ENCODE results near the gene MTMR12. TPM values are rescaled to one million over a fixed set of nuclear protein-coding genes. Genes with fewer than 3 reads are reported as not detected.
"Not testable (repeated sequence)": the region's sequence is repeated elsewhere in the genome, so short reads cannot be mapped to it uniquely, and the experiment has no call there.

MTMR12 gene
- total and polyA plus RNA-seq, 10 donors = 6.8 to 42.2 (median 27.9) TPM

- peaks cover 0 to 31% (median 25%) of the 10 kb centered on the region in 8 donors for H3K9me3 ChIP-seq
- WGBS, 5 donors = 79 to 89% (median 86%) methylated on average over 7 of the region's 7 CpGs
- DNase-seq = no peak
- H3K4me1 ChIP-seq = no peaks in the 10 kb centered on the region
- intact Hi-C loops (cut with DNase I; ENCODE audit: low total_unique reads) = no loop called here
- no peaks in the 10 kb centered on the region for H3K36me3 ChIP-seq
- no peak overlapping the region for H3K27ac ChIP-seq
- H3K4me3 ChIP-seq = no peak overlapping the region
- no peaks in the 10 kb centered on the region for H3K27me3 ChIP-seq (replicated peaks in 1 of 7)
- TF ChIP-seq, protein P1, sequence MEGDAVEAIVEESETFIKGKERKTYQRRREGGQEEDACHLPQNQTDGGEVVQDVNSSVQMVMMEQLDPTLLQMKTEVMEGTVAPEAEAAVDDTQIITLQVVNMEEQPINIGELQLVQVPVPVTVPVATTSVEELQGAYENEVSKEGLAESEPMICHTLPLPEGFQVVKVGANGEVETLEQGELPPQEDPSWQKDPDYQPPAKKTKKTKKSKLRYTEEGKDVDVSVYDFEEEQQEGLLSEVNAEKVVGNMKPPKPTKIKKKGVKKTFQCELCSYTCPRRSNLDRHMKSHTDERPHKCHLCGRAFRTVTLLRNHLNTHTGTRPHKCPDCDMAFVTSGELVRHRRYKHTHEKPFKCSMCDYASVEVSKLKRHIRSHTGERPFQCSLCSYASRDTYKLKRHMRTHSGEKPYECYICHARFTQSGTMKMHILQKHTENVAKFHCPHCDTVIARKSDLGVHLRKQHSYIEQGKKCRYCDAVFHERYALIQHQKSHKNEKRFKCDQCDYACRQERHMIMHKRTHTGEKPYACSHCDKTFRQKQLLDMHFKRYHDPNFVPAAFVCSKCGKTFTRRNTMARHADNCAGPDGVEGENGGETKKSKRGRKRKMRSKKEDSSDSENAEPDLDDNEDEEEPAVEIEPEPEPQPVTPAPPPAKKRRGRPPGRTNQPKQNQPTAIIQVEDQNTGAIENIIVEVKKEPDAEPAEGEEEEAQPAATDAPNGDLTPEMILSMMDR (IDR thresholded peaks at IDR 0.05 in 8 of 11, conservative IDR thresholded peaks at IDR 0.05 in 3 of 11) = no peak
- TF ChIP-seq POLR2A (IDR thresholded peaks at IDR 0.05) (no peak), POLR2AphosphoS5 (IDR thresholded peaks at IDR 0.05) (no peak)
Measured at GRCh38 chr5:32319392-32319791, 6.7 kb upstream of the MTMR12 start.

GRCh38 chr5:32317041-32317440 is 4.3 kb upstream of the MTMR12 start:
- Histone ChIP-seq H3K4me1 (peaks cover 0 to 11% (median 3%) of the 10 kb centered on the region in 6 donors), H3K27me3 (replicated peaks in 1 of 7) (no peaks in the 10 kb centered on the region), H3K27ac (no peak overlapping the region), H3K9me3 (peaks cover 0 to 16% (median 12%) of the 10 kb centered on the region in 8 donors), H3K36me3 (no peaks in the 10 kb centered on the region), H3K4me3 (no peak overlapping the region)
- intact Hi-C loops (cut with DNase I; ENCODE audit: low total_unique reads) = no loop called here
- TF ChIP-seq, protein P1 (IDR thresholded peaks at IDR 0.05 in 8 of 11, conservative IDR thresholded peaks at IDR 0.05 in 3 of 11) = no peak
- TF ChIP-seq POLR2AphosphoS5 (IDR thresholded peaks at IDR 0.05) = no peak
- no peak for TF ChIP-seq POLR2A (IDR thresholded peaks at IDR 0.05)
- no peak for DNase-seq
- 83 to 100% (median 85%) methylated on average over 2 to 7 of the region's 7 CpGs for WGBS, 5 donors

DNA sequence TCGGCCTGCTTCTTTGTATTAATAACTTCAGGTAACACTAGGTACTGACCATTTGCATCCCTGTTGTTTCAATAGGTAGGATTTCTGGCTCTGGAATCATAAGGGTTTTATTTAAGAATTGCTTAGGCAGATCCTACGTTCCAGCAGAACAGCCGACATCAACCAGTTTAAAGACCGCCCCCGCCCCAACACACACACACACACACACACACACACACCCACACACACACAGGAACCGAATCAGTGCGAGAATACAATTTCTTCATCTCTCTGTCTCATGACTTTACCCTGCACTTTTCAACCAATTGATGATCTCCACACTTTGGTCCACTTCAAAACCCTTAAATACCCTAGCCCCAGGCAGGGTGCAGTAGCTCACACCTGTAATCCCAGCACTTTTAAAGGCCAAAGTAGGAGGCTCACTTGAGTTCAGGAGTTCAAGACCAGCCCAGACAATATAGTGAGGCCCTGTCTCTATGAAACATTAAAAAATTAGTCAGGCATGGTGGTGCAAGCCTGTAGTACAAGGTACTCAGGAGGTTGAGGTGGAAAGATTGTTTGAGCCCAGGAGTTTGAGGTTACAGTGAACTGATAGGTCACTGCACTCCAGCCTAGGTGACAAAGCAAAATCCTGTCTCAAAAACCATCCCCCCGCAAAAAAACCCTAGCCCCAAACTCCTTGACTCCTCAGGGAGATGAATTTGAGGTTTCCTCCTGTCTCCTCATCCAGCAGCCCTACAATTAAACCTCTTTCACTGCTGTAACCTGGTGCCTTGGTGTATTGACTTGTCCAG is 2.7 kb upstream of the MTMR12 start:
- H3K36me3 ChIP-seq = no peaks in the 10 kb centered on the region
- no peaks in the 10 kb centered on the region for H3K9me3 ChIP-seq
- intact Hi-C loops (cut with DNase I; ENCODE audit: low total_unique reads) = no loop called here
- TF ChIP-seq POLR2AphosphoS5 (IDR thresholded peaks at IDR 0.05) (no peak), POLR2A (IDR thresholded peaks at IDR 0.05) (no peak)
- TF ChIP-seq, protein P1 (IDR thresholded peaks at IDR 0.05 in 8 of 11, conservative IDR thresholded peaks at IDR 0.05 in 3 of 11) = no peak
- H3K27me3 ChIP-seq (replicated peaks in 1 of 7) = no peaks in the 10 kb centered on the region
- 81 to 88% (median 83%) methylated on average over 8 of the region's 8 CpGs for WGBS, 5 donors
- no peak for DNase-seq
- H3K4me3 ChIP-seq = no peak overlapping the region
- H3K4me1 ChIP-seq = peaks cover 8 to 27% (median 19%) of the 10 kb centered on the region in 6 donors
- no peak overlapping the region for H3K27ac ChIP-seq

GRCh38 chr5:32314658-32315057 is 1.9 kb upstream of the MTMR12 start:
- 88 to 93% (median 90%) methylated on average over 5 of the region's 5 CpGs for WGBS, 5 donors
- TF ChIP-seq, protein P1 (IDR thresholded peaks at IDR 0.05 in 8 of 11, conservative IDR thresholded peaks at IDR 0.05 in 3 of 11) = no peak
- TF ChIP-seq POLR2AphosphoS5 (IDR thresholded peaks at IDR 0.05) = no peak
- TF ChIP-seq POLR2A (IDR thresholded peaks at IDR 0.05) = no peak
- no peaks in the 10 kb centered on the region for H3K36me3 ChIP-seq
- H3K4me3 ChIP-seq = no peak overlapping the region
- no peak overlapping the region for H3K27ac ChIP-seq
- H3K9me3 ChIP-seq = no peaks in the 10 kb centered on the region
- no peaks in the 10 kb centered on the region for H3K27me3 ChIP-seq (replicated peaks in 1 of 7)
- peaks cover 14 to 35% (median 26%) of the 10 kb centered on the region in 6 donors for H3K4me1 ChIP-seq
- DNase-seq = no peak
- intact Hi-C loops (cut with DNase I; ENCODE audit: low total_unique reads) = no loop called here

GRCh38 chr5:32314152-32314488 is 1.4 kb upstream of the MTMR12 start:
- WGBS, 5 donors = 88 to 93% (median 91%) methylated on average over 10 of the region's 10 CpGs
- DNase-seq; H3K27me3 ChIP-seq (replicated peaks in 1 of 7); H3K36me3 ChIP-seq; H3K27ac ChIP-seq; H3K9me3 ChIP-seq; intact Hi-C loops (cut with DNase I; ENCODE audit: low total_unique reads): not testable (repeated sequence)
- Histone ChIP-seq H3K4me1 (peaks cover 19 to 40% (median 32%) of the 10 kb centered on the region in 6 donors), H3K4me3 (peak overlapping the region in 3 of 8 donors; percentile 85 to 91 (median 86))
